ENCODE results near the gene AMZ2.
A peak's percentile ranks its signal among the peaks of the same experiment; 100 is the strongest.
"Not testable (repeated sequence)": the region's sequence is repeated elsewhere in the genome, so short reads cannot be mapped to it uniquely, and the experiment has no call there.

Gene AMZ2

GRCh38 chr17:68255151-68255550 is 7.3 kb downstream of the AMZ2 start:
- Histone ChIP-seq H2AK5ac (ENCODE audit: low read length, severe bottlenecking) (no peak overlapping the region), H3K14ac (ENCODE audit: low read length in 2 of 2) (no peak overlapping the region), H2BK15ac (ENCODE audit: low read depth, poor library complexity, severe bottlenecking) (no peak overlapping the region), H4K91ac (ENCODE audit: low read length) (peak overlapping the region; percentile 2), H2BK120ac (ENCODE audit: low read depth, low read length) (no peak overlapping the region), H2AFZ (ENCODE audit: low read depth, low read length) (no peak overlapping the region), H3K4me1 (ENCODE audit: control insufficient read depth, insufficient read depth, low read depth, low read length) (no peaks in the 10 kb centered on the region), H3K23ac (ENCODE audit: low read length in 2 of 2) (no peak overlapping the region), H3K4me2 (ENCODE audit: low read length, poor library complexity, severe bottlenecking) (no peak overlapping the region), H3K18ac (ENCODE audit: low read depth in 1 of 2, low read length in 2 of 2) (no peak overlapping the region), H3K4ac (ENCODE audit: low read depth in 1 of 2, low read length in 2 of 2) (no peak overlapping the region), H3K9ac (ENCODE audit: low read length) (no peak overlapping the region), H3K79me1 (replicated peaks; ENCODE audit: low read length, poor library complexity, severe bottlenecking) (peaks cover 4% of the 10 kb centered on the region), H3K27ac (ENCODE audit: low read length, poor library complexity, severe bottlenecking) (no peak overlapping the region), H3K36me3 (ENCODE audit: control insufficient read depth in 1 of 2, insufficient read depth in 2 of 2, low read depth in 1 of 2, low read length in 2 of 2) (peaks cover 17 to 73% of the 10 kb centered on the region in 2 experiments), H2BK5ac (ENCODE audit: low read depth, low read length, poor library complexity, severe bottlenecking) (no peak overlapping the region), H3K4me3 (ENCODE audit: insufficient read depth in 1 of 2, low read depth in 1 of 2, low read length in 2 of 2) (no peak overlapping the region), H3K9me3 (ENCODE audit: control insufficient read depth, low read length) (no peaks in the 10 kb centered on the region), H4K8ac (ENCODE audit: low read length) (no peak overlapping the region), H2BK12ac (ENCODE audit: low read length in 2 of 2) (no peak overlapping the region), H3K27me3 (ENCODE audit: control insufficient read depth in 1 of 2, insufficient read depth in 1 of 2, low read length in 2 of 2) (no peaks in the 10 kb centered on the region)
- no peak for DNase-seq
- 98% methylated on average over 4 of the region's 4 CpGs for WGBS

- H2BK12ac ChIP-seq (ENCODE audit: low read length in 2 of 2), result no peak overlapping the region
- no peaks in the 10 kb centered on the region for H3K27me3 ChIP-seq (ENCODE audit: control insufficient read depth in 1 of 2, insufficient read depth in 1 of 2, low read length in 2 of 2)
- WGBS, result 91% methylated on average over 4 of the region's 5 CpGs
- H2BK15ac ChIP-seq (ENCODE audit: low read depth, poor library complexity, severe bottlenecking), result no peak overlapping the region
- no peak overlapping the region for H3K4me3 ChIP-seq (ENCODE audit: insufficient read depth in 1 of 2, low read depth in 1 of 2, low read length in 2 of 2)
- no peak overlapping the region for H3K4me2 ChIP-seq (ENCODE audit: low read length, poor library complexity, severe bottlenecking)
- H2AK5ac ChIP-seq (ENCODE audit: low read length, severe bottlenecking), result no peak overlapping the region
- peaks cover 1% of the 10 kb centered on the region for H3K79me1 ChIP-seq (replicated peaks; ENCODE audit: low read length, poor library complexity, severe bottlenecking)
- DNase-seq, result peak; percentile 27
- no peaks in the 10 kb centered on the region for H3K9me3 ChIP-seq (ENCODE audit: control insufficient read depth, low read length)
- no peak overlapping the region for H2AFZ ChIP-seq (ENCODE audit: low read depth, low read length)
- H3K27ac ChIP-seq (ENCODE audit: low read length, poor library complexity, severe bottlenecking), result no peak overlapping the region
- no peak overlapping the region for H2BK5ac ChIP-seq (ENCODE audit: low read depth, low read length, poor library complexity, severe bottlenecking)
- H3K4me1 ChIP-seq (ENCODE audit: control insufficient read depth, insufficient read depth, low read depth, low read length), result no peaks in the 10 kb centered on the region
- peaks cover 17 to 65% of the 10 kb centered on the region in 2 experiments for H3K36me3 ChIP-seq (ENCODE audit: control insufficient read depth in 1 of 2, insufficient read depth in 2 of 2, low read depth in 1 of 2, low read length in 2 of 2)
- H3K9ac ChIP-seq (ENCODE audit: low read length), result no peak overlapping the region
- H3K23ac ChIP-seq (ENCODE audit: low read length in 2 of 2), result no peak overlapping the region
- no peak overlapping the region for H3K14ac ChIP-seq (ENCODE audit: low read length in 2 of 2)
- no peak overlapping the region for H3K18ac ChIP-seq (ENCODE audit: low read depth in 1 of 2, low read length in 2 of 2)
- H2BK120ac ChIP-seq (ENCODE audit: low read depth, low read length), result no peak overlapping the region
- no peak overlapping the region for H4K91ac ChIP-seq (ENCODE audit: low read length)
- H4K8ac ChIP-seq (ENCODE audit: low read length), result no peak overlapping the region
- no peak overlapping the region for H3K4ac ChIP-seq (ENCODE audit: low read depth in 1 of 2, low read length in 2 of 2)
These were observed 8.1 kb downstream of the AMZ2 start for GRCh38 chr17:68255731-68256538.

GRCh38 chr17:68256701-68257100 is 8.9 kb downstream of the AMZ2 start:
- H2BK12ac ChIP-seq (ENCODE audit: low read length in 2 of 2); H2AK5ac ChIP-seq (ENCODE audit: low read length, severe bottlenecking); H3K23ac ChIP-seq (ENCODE audit: low read length in 2 of 2); H2BK5ac ChIP-seq (ENCODE audit: low read depth, low read length, poor library complexity, severe bottlenecking); H3K4ac ChIP-seq (ENCODE audit: low read depth in 1 of 2, low read length in 2 of 2); H3K9ac ChIP-seq (ENCODE audit: low read length); H4K8ac ChIP-seq (ENCODE audit: low read length); H3K9me3 ChIP-seq (ENCODE audit: control insufficient read depth, low read length); H3K79me1 ChIP-seq (replicated peaks; ENCODE audit: low read length, poor library complexity, severe bottlenecking); H3K14ac ChIP-seq (ENCODE audit: low read length in 2 of 2); H3K4me3 ChIP-seq (ENCODE audit: insufficient read depth in 1 of 2, low read depth in 1 of 2, low read length in 2 of 2); H2AFZ ChIP-seq (ENCODE audit: low read depth, low read length); H3K18ac ChIP-seq (ENCODE audit: low read depth in 1 of 2, low read length in 2 of 2); H4K91ac ChIP-seq (ENCODE audit: low read length); H3K27ac ChIP-seq (ENCODE audit: low read length, poor library complexity, severe bottlenecking); H3K4me2 ChIP-seq (ENCODE audit: low read length, poor library complexity, severe bottlenecking); H3K27me3 ChIP-seq (ENCODE audit: control insufficient read depth in 1 of 2, insufficient read depth in 1 of 2, low read length in 2 of 2); H2BK120ac ChIP-seq (ENCODE audit: low read depth, low read length); H3K4me1 ChIP-seq (ENCODE audit: control insufficient read depth, insufficient read depth, low read depth, low read length); DNase-seq; H2BK15ac ChIP-seq (ENCODE audit: low read depth, poor library complexity, severe bottlenecking): not testable (repeated sequence)
- H3K36me3 ChIP-seq (ENCODE audit: control insufficient read depth in 1 of 2, insufficient read depth in 2 of 2, low read depth in 1 of 2, low read length in 2 of 2), result peaks cover 17 to 57% of the 10 kb centered on the region in 2 experiments
- 98% methylated on average over 5 of the region's 5 CpGs for WGBS

GRCh38 chr17:68257934-68258333 is 10.1 kb downstream of the AMZ2 start:
- H2AK5ac ChIP-seq (ENCODE audit: low read length, severe bottlenecking), result no peak overlapping the region
- H2BK12ac ChIP-seq (ENCODE audit: low read length in 2 of 2), result no peak overlapping the region
- H2AFZ ChIP-seq (ENCODE audit: low read depth, low read length), result no peak overlapping the region
- no peak overlapping the region for H2BK5ac ChIP-seq (ENCODE audit: low read depth, low read length, poor library complexity, severe bottlenecking)
- H3K9me3 ChIP-seq (ENCODE audit: control insufficient read depth, low read length), result no peaks in the 10 kb centered on the region
- peaks cover 14 to 45% of the 10 kb centered on the region in 2 experiments for H3K36me3 ChIP-seq (ENCODE audit: control insufficient read depth in 1 of 2, insufficient read depth in 2 of 2, low read depth in 1 of 2, low read length in 2 of 2)
- no peak overlapping the region for H3K23ac ChIP-seq (ENCODE audit: low read length in 2 of 2)
- no peak overlapping the region for H3K27ac ChIP-seq (ENCODE audit: low read length, poor library complexity, severe bottlenecking)
- no peak overlapping the region for H3K4ac ChIP-seq (ENCODE audit: low read depth in 1 of 2, low read length in 2 of 2)
- no peak overlapping the region for H4K91ac ChIP-seq (ENCODE audit: low read length)
- no peaks in the 10 kb centered on the region for H3K4me1 ChIP-seq (ENCODE audit: control insufficient read depth, insufficient read depth, low read depth, low read length)
- no peak overlapping the region for H3K4me3 ChIP-seq (ENCODE audit: insufficient read depth in 1 of 2, low read depth in 1 of 2, low read length in 2 of 2)
- DNase-seq, result no peak
- H3K79me1 ChIP-seq (replicated peaks; ENCODE audit: low read length, poor library complexity, severe bottlenecking), result peaks cover 1% of the 10 kb centered on the region
- no peak overlapping the region for H3K4me2 ChIP-seq (ENCODE audit: low read length, poor library complexity, severe bottlenecking)
- no peak overlapping the region for H3K18ac ChIP-seq (ENCODE audit: low read depth in 1 of 2, low read length in 2 of 2)
- peak overlapping the region; percentile 74 for H3K9ac ChIP-seq (ENCODE audit: low read length)
- no peak overlapping the region for H3K14ac ChIP-seq (ENCODE audit: low read length in 2 of 2)
- no peaks in the 10 kb centered on the region for H3K27me3 ChIP-seq (ENCODE audit: control insufficient read depth in 1 of 2, insufficient read depth in 1 of 2, low read length in 2 of 2)
- no peak overlapping the region for H4K8ac ChIP-seq (ENCODE audit: low read length)
- no peak overlapping the region for H2BK15ac ChIP-seq (ENCODE audit: low read depth, poor library complexity, severe bottlenecking)
- no peak overlapping the region for H2BK120ac ChIP-seq (ENCODE audit: low read depth, low read length)

Data from mesenchymal stem cell (in vitro differentiated cells and primary cell).